K562 (cell line): ENCODE results near the gene SLC1A7. TPM values are rescaled to one million over a fixed set of nuclear protein-coding genes. Genes with fewer than 3 reads are reported as not detected.
A peak's percentile ranks its signal among the peaks of the same experiment; 100 is the strongest.

Experiments used
- CTCF ChIP-seq, 3 experiments: IDR thresholded peaks in 2 of 3; conservative IDR thresholded peaks in 1 of 3; 2 replicates each; pipeline ENCODE4 v1.5.1; 2011 to 2012; ENCODE audit warnings: low read length in 3 of 3, mild to moderate bottlenecking in 3 of 3, control low read depth in 2 of 3, improper control_type of control experiment in 1 of 3, inconsistent platforms in 1 of 3, low read depth in 1 of 3, mixed read lengths in 1 of 3, moderate library complexity in 1 of 3; ENCODE audit not compliant: insufficient read depth in 2 of 3
- ELF1 ChIP-seq: fragments of 200-800 bp; sonication (Bioruptor generic); IDR thresholded peaks from 2 replicates; pipeline ENCODE4 v1.6.1; 2016; ENCODE audit warnings: missing genetic modification characterization, missing compliant biosample characterization
- MTA2 ChIP-seq: fragments of 450-650 bp; IDR thresholded peaks from 2 replicates; pipeline ENCODE4 v1.6.1; 2016; ENCODE audit warnings: low read depth
- PCBP1 ChIP-seq: fragments of 200-400 bp; formaldehyde crosslinking; IDR thresholded peaks from 2 replicates; pipeline ENCODE4 v1.6.1; 2018; ENCODE audit warnings: mild to moderate bottlenecking, low read depth, low read length; ENCODE audit not compliant: poor library complexity, severe bottlenecking
- PHF21A ChIP-seq: fragments of 450-650 bp; IDR thresholded peaks from 2 replicates; pipeline ENCODE4 v1.6.1; 2017; ENCODE audit warnings: low read depth, borderline replicate concordance
- REST ChIP-seq, 2 experiments: fragments of 450-650 bp; formaldehyde crosslinking in 1 of 2; IDR thresholded peaks; 2 replicates each; pipeline versions ENCODE4 v1.4.0 to v1.6.1; 2014 to 2020; ENCODE audit warnings: mild to moderate bottlenecking in 2 of 2, borderline replicate concordance in 1 of 2, low read depth in 1 of 2
- SPI1 ChIP-seq: IDR thresholded peaks from 2 replicates; pipeline ENCODE4 v1.6.1; 2011; ENCODE audit warnings: low read depth, low read length, control low read depth, borderline replicate concordance
- ZNF133 ChIP-seq: fragments of 250-450 bp; sonication (Bioruptor Pico); IDR thresholded peaks from 2 replicates; pipeline ENCODE4 v1.4.0; 2020; ENCODE audit warnings: mild to moderate bottlenecking
- ZNF586 ChIP-seq: fragments of 450-650 bp; formaldehyde crosslinking; conservative IDR thresholded peaks from 2 replicates; pipeline ENCODE4 v1.4.0; 2020; ENCODE audit warnings: mild to moderate bottlenecking, moderate library complexity
- polyA plus RNA-seq, 8 experiments: library from polyadenylated mRNA; depleted of rRNA in 4 of 8; stranded (reverse) in 5 of 8; unstranded in 3 of 8; fragments of >200 nt; fragmentation: Nextera tagmentation in 2 of 8; fragmentation: Illumina TruSeq in 1 of 8; extraction: Ambion mirVana in 2 of 8; extraction: Trizol in 1 of 8; gene quantifications; 2 replicates each; pipeline versions ENCODE4 v1.2.1 to v1.2.3, GENCODE V29; 2011 to 2014; ENCODE audit warnings: inconsistent platforms in 1 of 8, missing spikeins in 1 of 8
- total RNA-seq, 7 experiments: library from RNA; depleted of rRNA in 6 of 7; stranded (reverse); fragments of >200 nt in 6 of 7; fragmentation: Illumina TruSeq in 2 of 7; extraction: Trizol in 2 of 7; gene quantifications; 2 replicates each; pipeline versions ENCODE4 v1.2.1 to v1.2.3, GENCODE V29; 2011 to 2021; ENCODE audit warnings: low replicate concordance in 1 of 7
- TF ChIP-seq, protein P1 (sequence below): sonication (generic); formaldehyde crosslinking; IDR thresholded peaks from 2 replicates; pipeline ENCODE4 v1.8.0; 2022; ENCODE audit warnings: missing genetic modification reagents, mild to moderate bottlenecking, borderline replicate concordance
- TF ChIP-seq, protein P2 (sequence below), 2 experiments: IDR thresholded peaks in 1 of 2; conservative IDR thresholded peaks in 1 of 2; 2 replicates each; pipeline ENCODE4 v1.6.1; 2016; ENCODE audit warnings: low read depth in 2 of 2, mild to moderate bottlenecking in 1 of 2, missing compliant biosample characterization in 1 of 2, missing genetic modification characterization in 1 of 2, moderate library complexity in 1 of 2

The SLC1A7 gene
- total and polyA plus RNA-seq, 9 of the 15 experiments (the other 6 are each of a cell fraction or from before 2014, with no cell fraction given), result 0.07 TPM; not detected in 8

- TF ChIP-seq REST (IDR thresholded peaks at IDR 0.05; ENCODE audit: borderline replicate concordance) (peak; percentile 38; the same call in 1 of the 2 replicates), REST (CRISPR knock-in tag; IDR thresholded peaks at IDR 0.05; ENCODE audit: low read depth) (no peak), ZNF133 (no peak), CTCF (IDR thresholded peaks at IDR 0.05 in 2 of 3, conservative IDR thresholded peaks at IDR 0.05 in 1 of 3; ENCODE audit: insufficient read depth in 2 of 3, low read depth in 1 of 3, low read length in 3 of 3) (peak; percentile 20 to 59 (median 54); a peak in 4 of 6 replicates), ZNF586 (CRISPR knock-in tag) (no peak), ELF1 (tag) (peak; percentile 39; the same call in 1 of the 2 replicates), PHF21A (no peak), MTA2 (no peak), PCBP1 (no peak), SPI1 (peak; percentile 52; the same call in 1 of the 2 replicates)
- TF ChIP-seq, protein P1, sequence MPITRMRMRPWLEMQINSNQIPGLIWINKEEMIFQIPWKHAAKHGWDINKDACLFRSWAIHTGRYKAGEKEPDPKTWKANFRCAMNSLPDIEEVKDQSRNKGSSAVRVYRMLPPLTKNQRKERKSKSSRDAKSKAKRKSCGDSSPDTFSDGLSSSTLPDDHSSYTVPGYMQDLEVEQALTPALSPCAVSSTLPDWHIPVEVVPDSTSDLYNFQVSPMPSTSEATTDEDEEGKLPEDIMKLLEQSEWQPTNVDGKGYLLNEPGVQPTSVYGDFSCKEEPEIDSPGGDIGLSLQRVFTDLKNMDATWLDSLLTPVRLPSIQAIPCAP (CRISPR knock-in tag), result no peak
- TF ChIP-seq, protein P2, sequence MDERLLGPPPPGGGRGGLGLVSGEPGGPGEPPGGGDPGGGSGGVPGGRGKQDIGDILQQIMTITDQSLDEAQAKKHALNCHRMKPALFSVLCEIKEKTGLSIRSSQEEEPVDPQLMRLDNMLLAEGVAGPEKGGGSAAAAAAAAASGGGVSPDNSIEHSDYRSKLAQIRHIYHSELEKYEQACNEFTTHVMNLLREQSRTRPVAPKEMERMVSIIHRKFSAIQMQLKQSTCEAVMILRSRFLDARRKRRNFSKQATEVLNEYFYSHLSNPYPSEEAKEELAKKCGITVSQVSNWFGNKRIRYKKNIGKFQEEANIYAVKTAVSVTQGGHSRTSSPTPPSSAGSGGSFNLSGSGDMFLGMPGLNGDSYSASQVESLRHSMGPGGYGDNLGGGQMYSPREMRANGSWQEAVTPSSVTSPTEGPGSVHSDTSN (CRISPR knock-in tag; IDR thresholded peaks at IDR 0.05; ENCODE audit: low read depth), result no peak
- TF ChIP-seq, protein P2 (tag; conservative IDR thresholded peaks at IDR 0.05; ENCODE audit: low read depth), result no peak
These were observed 30.1 kb upstream of the SLC1A7 start (continued) for GRCh38 chr1:53172426-53173128.
